ENCODE results near the gene IL1F10.
"Not testable (repeated sequence)": the region's sequence is repeated elsewhere in the genome, so short reads cannot be mapped to it uniquely, and the experiment has no call there.

The IL1F10 gene

GRCh38 chr2:113081488-113082210 is 13.9 kb downstream of the IL1F10 start:
- no peak for DNase-seq (ENCODE audit: low read depth, low spot score)

GRCh38 chr2:113083296-113083695 is 15.5 kb downstream of the IL1F10 start:
- no peak for DNase-seq (ENCODE audit: low read depth, low spot score)

GRCh38 chr2:113084249-113085000 is 16.7 kb downstream of the IL1F10 start:
- DNase-seq (ENCODE audit: low read depth, low spot score) = no peak

- no peak for DNase-seq (ENCODE audit: low read depth, low spot score)
These were observed 17.8 kb downstream of the IL1F10 start for GRCh38 chr2:113085542-113085941.

GRCh38 chr2:113088213-113088992 is 20.6 kb downstream of the IL1F10 start:
- DNase-seq (ENCODE audit: low read depth, low spot score) = no peak

GRCh38 chr2:113089916-113090315 is 22.1 kb downstream of the IL1F10 start:
- DNase-seq (ENCODE audit: low read depth, low spot score) = no peak

GRCh38 chr2:113091231-113091896 is 23.6 kb downstream of the IL1F10 start:
- no peak for DNase-seq (ENCODE audit: low read depth, low spot score)

- DNase-seq (ENCODE audit: low read depth, low spot score) = no peak
These were observed 25.3 kb downstream of the IL1F10 start for GRCh38 chr2:113092864-113093612.

- DNase-seq (ENCODE audit: low read depth, low spot score) = no peak
These were observed 25.8 kb downstream of the IL1F10 start for GRCh38 chr2:113093613-113093977.

- not testable (repeated sequence) for DNase-seq (ENCODE audit: low read depth, low spot score)
These were observed 28.5 kb downstream of the IL1F10 start for GRCh38 chr2:113096306-113096705.

- not testable (repeated sequence) for DNase-seq (ENCODE audit: low read depth, low spot score)
These were observed 29.3 kb downstream of the IL1F10 start for GRCh38 chr2:113096842-113097618.

GRCh38 chr2:113098041-113098440 is 30.3 kb downstream of the IL1F10 start:
- no peak for DNase-seq (ENCODE audit: low read depth, low spot score)

GRCh38 chr2:113098532-113098931 is 30.8 kb downstream of the IL1F10 start:
- no peak for DNase-seq (ENCODE audit: low read depth, low spot score)

GRCh38 chr2:113102133-113102532 is 34.4 kb downstream of the IL1F10 start:
- DNase-seq (ENCODE audit: low read depth, low spot score) = no peak

- DNase-seq (ENCODE audit: low read depth, low spot score) = no peak
These were observed 35.5 kb downstream of the IL1F10 start for GRCh38 chr2:113103277-113103676.

- no peak for DNase-seq (ENCODE audit: low read depth, low spot score)
These were observed 36.4 kb downstream of the IL1F10 start for GRCh38 chr2:113104054-113104611.

- no peak for DNase-seq (ENCODE audit: low read depth, low spot score)
These were observed 37.4 kb downstream of the IL1F10 start for GRCh38 chr2:113105047-113105785.

GRCh38 chr2:113111121-113111520 is 43.4 kb downstream of the IL1F10 start:
- no peak for DNase-seq (ENCODE audit: low read depth, low spot score)

- DNase-seq (ENCODE audit: low read depth, low spot score) = no peak
These were observed 44.1 kb downstream of the IL1F10 start for GRCh38 chr2:113111823-113112287.

All from ELF-1 (cell line).